BE2C (cell line): Measurements from ENCODE around the gene TCF3.
A peak's percentile ranks its signal among the peaks of the same experiment; 100 is the strongest.

ENCODE experiments used
- DNase-seq: peaks from one replicate; pipeline ENCODE4 v3.0.0-alpha.2; 2020
- H3K27me3 ChIP-seq: fragments of 250-450 bp; sonication (Bioruptor Pico); 2 replicates; pipeline ENCODE4 v1.5.1; 2020; ENCODE audit warnings: mild to moderate bottlenecking
- H3K36me3 ChIP-seq: fragments of 250-450 bp; sonication (Bioruptor Pico); 2 replicates; pipeline ENCODE4 v1.5.1; 2020; ENCODE audit warnings: mild to moderate bottlenecking
- H3K4me1 ChIP-seq: fragments of 250-450 bp; sonication (Bioruptor Pico); 2 replicates; pipeline ENCODE4 v1.5.1; 2020
- H3K4me3 ChIP-seq: 2 replicates; pipeline ENCODE4 v1.5.1; 2011; ENCODE audit warnings: low read depth, low read length
- H3K9me3 ChIP-seq: fragments of 250-450 bp; sonication (Bioruptor Pico); 2 replicates; pipeline ENCODE4 v1.5.1; 2020
- CTCF ChIP-seq: IDR thresholded peaks from 2 replicates; pipeline ENCODE4 v1.5.1; 2012; ENCODE audit warnings: mild to moderate bottlenecking, low read depth, low read length

The TCF3 gene

GRCh38 chr19:1654178-1654792 lies 1.9 kb upstream of the TCF3 start:
- TF ChIP-seq CTCF, result no peak
- Histone ChIP-seq H3K4me1 (no peaks in the 10 kb centered on the region), H3K36me3 (peaks cover 12% of the 10 kb centered on the region)

GRCh38 chr19:1653300-1653628 lies 849 bp upstream of the TCF3 start:
- no peak for TF ChIP-seq CTCF
- Histone ChIP-seq H3K36me3 (peaks cover 22% of the 10 kb centered on the region), H3K27me3 (no peaks in the 10 kb centered on the region), H3K4me3 (peak overlapping the region; percentile 69), H3K4me1 (no peaks in the 10 kb centered on the region), H3K9me3 (no peaks in the 10 kb centered on the region)
- no peak for DNase-seq

More at GRCh38 chr19:1654178-1654792, 1.9 kb upstream of the TCF3 start:
- no peak for DNase-seq
- Histone ChIP-seq H3K4me3 (no peak overlapping the region), H3K9me3 (no peaks in the 10 kb centered on the region), H3K27me3 (no peaks in the 10 kb centered on the region)

GRCh38 chr19:1651568-1652291 lies 685 bp downstream of the TCF3 start:
- peak overlapping the region; percentile 72 for H3K4me3 ChIP-seq
- peak; percentile 49 for DNase-seq
- no peak for TF ChIP-seq CTCF

GRCh38 chr19:1650650-1651567 lies 1.5 kb downstream of the TCF3 start:
- Histone ChIP-seq H3K4me3 (peak overlapping the region; percentile 72), H3K9me3 (no peaks in the 10 kb centered on the region), H3K4me1 (no peaks in the 10 kb centered on the region), H3K36me3 (peaks cover 38% of the 10 kb centered on the region), H3K27me3 (no peaks in the 10 kb centered on the region)
- no peak for TF ChIP-seq CTCF
- DNase-seq, result peak; percentile 24

More at GRCh38 chr19:1651568-1652291, 685 bp downstream of the TCF3 start:
- H3K27me3 ChIP-seq, result no peaks in the 10 kb centered on the region
- H3K4me1 ChIP-seq, result no peaks in the 10 kb centered on the region
- H3K36me3 ChIP-seq, result peaks cover 32% of the 10 kb centered on the region
- H3K9me3 ChIP-seq, result no peaks in the 10 kb centered on the region

- Histone ChIP-seq H3K4me1 (no peaks in the 10 kb centered on the region), H3K4me3 (no peak overlapping the region; the same call in 1 of the 2 replicates), H3K9me3 (no peaks in the 10 kb centered on the region), H3K36me3 (peaks cover 47% of the 10 kb centered on the region), H3K27me3 (no peaks in the 10 kb centered on the region)
- TF ChIP-seq CTCF, result no peak
- DNase-seq, result peak; percentile 33
These were observed 2.4 kb downstream of the TCF3 start for GRCh38 chr19:1649706-1650649.
